H9 (cell line): ENCODE results near the gene CORO2B. TPM values are rescaled to one million over a fixed set of nuclear protein-coding genes. Genes with fewer than 3 reads are reported as not detected.

Experiments used
- DNase-seq: peaks from one replicate; pipeline ENCODE4 v3.0.0-alpha.2; 2017
- H2AFZ ChIP-seq: one replicate; pipeline ENCODE4 v1.6.1; 2013; ENCODE audit warnings: mild to moderate bottlenecking, low read length, control low read depth, moderate library complexity
- H2AK5ac ChIP-seq: 2 replicates; pipeline ENCODE4 v1.6.1; 2013; ENCODE audit warnings: low read length, control low read depth, mixed read lengths; ENCODE audit not compliant: insufficient read length
- H2BK120ac ChIP-seq: one replicate; pipeline ENCODE4 v1.6.1; 2013; ENCODE audit warnings: low read depth, mild to moderate bottlenecking, low read length, control low read depth, inconsistent platforms; ENCODE audit not compliant: poor library complexity, severe bottlenecking
- H2BK12ac ChIP-seq: 2 replicates; pipeline ENCODE4 v1.6.1; 2013; ENCODE audit warnings: low read length, control low read depth, mixed read lengths, low read depth; ENCODE audit not compliant: insufficient read length
- H2BK15ac ChIP-seq: 2 replicates; pipeline ENCODE4 v1.6.1; 2013; ENCODE audit warnings: low read depth, low read length, control low read depth
- H2BK20ac ChIP-seq: one replicate; pipeline ENCODE4 v1.6.1; 2013; ENCODE audit warnings: low read depth, mild to moderate bottlenecking, low read length, control low read depth, inconsistent platforms; ENCODE audit not compliant: poor library complexity, severe bottlenecking
- H2BK5ac ChIP-seq: 2 replicates; pipeline ENCODE4 v1.6.1; 2013; ENCODE audit warnings: low read length, control low read depth, mixed read lengths; ENCODE audit not compliant: insufficient read length
- H3K14ac ChIP-seq: 2 replicates; pipeline ENCODE4 v1.6.1; 2013; ENCODE audit warnings: low read length, control low read depth; ENCODE audit not compliant: insufficient read depth
- H3K18ac ChIP-seq: 2 replicates; pipeline ENCODE4 v1.6.1; 2013; ENCODE audit warnings: low read depth, mild to moderate bottlenecking, mixed read lengths, low read length, control low read depth; ENCODE audit not compliant: insufficient read length
- H3K23ac ChIP-seq: 2 replicates; pipeline ENCODE4 v1.6.1; 2013; ENCODE audit warnings: low read length, control low read depth, mixed read lengths, low read depth; ENCODE audit not compliant: insufficient read length
- H3K23me2 ChIP-seq: 2 replicates; pipeline ENCODE4 v1.6.1; 2013; ENCODE audit warnings: low read depth, mild to moderate bottlenecking, mixed read lengths, low read length, control low read depth; ENCODE audit not compliant: insufficient read length, poor library complexity, severe bottlenecking
- H3K27ac ChIP-seq: 2 replicates; pipeline ENCODE4 v1.5.1; 2013; ENCODE audit warnings: low read length, control low read depth, mixed read lengths, low read depth; ENCODE audit not compliant: insufficient read length
- H3K27me3 ChIP-seq: 2 replicates; pipeline ENCODE4 v1.6.1; 2013; ENCODE audit warnings: low read length, control low read depth, inconsistent platforms; ENCODE audit not compliant: insufficient read depth
- H3K4ac ChIP-seq: 2 replicates; pipeline ENCODE4 v1.6.1; 2013; ENCODE audit warnings: low read depth, mild to moderate bottlenecking, control low read depth, inconsistent platforms, low read length, moderate library complexity
- H3K4me1 ChIP-seq: 2 replicates; pipeline ENCODE4 v1.6.1; 2013; ENCODE audit warnings: low read length, control low read depth, inconsistent platforms; ENCODE audit not compliant: insufficient read depth
- H3K4me2 ChIP-seq: 2 replicates; pipeline ENCODE4 v1.6.1; 2013; ENCODE audit warnings: low read length, control low read depth, mixed read lengths; ENCODE audit not compliant: insufficient read length, insufficient read depth
- H3K56ac ChIP-seq: 2 replicates; pipeline ENCODE4 v1.6.1; 2013; ENCODE audit warnings: low read depth, mild to moderate bottlenecking, mixed read lengths, low read length, control low read depth; ENCODE audit not compliant: insufficient read length
- H3K79me1 ChIP-seq: 2 replicates; pipeline ENCODE4 v1.6.1; 2013; ENCODE audit warnings: low read depth, mild to moderate bottlenecking, moderate library complexity, low read length, control low read depth, inconsistent platforms; ENCODE audit not compliant: insufficient read depth, poor library complexity, severe bottlenecking
- H3K79me2 ChIP-seq: 2 replicates; pipeline ENCODE4 v1.6.1; 2013; ENCODE audit warnings: low read length, control low read depth, inconsistent platforms; ENCODE audit not compliant: insufficient read depth
- H3K9ac ChIP-seq: 2 replicates; pipeline ENCODE4 v1.6.1; 2013; ENCODE audit warnings: low read length, control low read depth, mixed read lengths; ENCODE audit not compliant: insufficient read length; ENCODE audit errors: extremely low read depth
- H3K9me3 ChIP-seq: one replicate; pipeline ENCODE4 v1.6.1; 2013; ENCODE audit warnings: low read depth, low read length, inconsistent platforms; ENCODE audit not compliant: control insufficient read depth
- H3T11ph ChIP-seq: one replicate; pipeline ENCODE4 v1.6.1; 2013; ENCODE audit warnings: mild to moderate bottlenecking, low read length, control low read depth, inconsistent platforms
- H4K20me1 ChIP-seq: one replicate; pipeline ENCODE4 v1.6.1; 2013; ENCODE audit not compliant: control insufficient read depth, insufficient read length, insufficient read depth
- H4K5ac ChIP-seq: 2 replicates; pipeline ENCODE4 v1.6.1; 2013; ENCODE audit warnings: low read depth, mild to moderate bottlenecking, mixed read lengths, low read length, control low read depth; ENCODE audit not compliant: insufficient read length
- H4K8ac ChIP-seq: replicated peaks from 2 replicates; pipeline ENCODE4 v1.6.1; 2013; ENCODE audit warnings: low read length, control low read depth, mixed read lengths, low read depth; ENCODE audit not compliant: insufficient read length
- H4K91ac ChIP-seq: 2 replicates; pipeline ENCODE4 v1.6.1; 2013; ENCODE audit warnings: low read depth, mild to moderate bottlenecking, moderate library complexity, mixed read lengths, low read length, control low read depth; ENCODE audit not compliant: insufficient read length
- H3K27ac Mint-ChIP-seq, 3 experiments: 2 replicates in 2 of 3; 3 replicates in 1 of 3; pipeline ENCODE4 v1.8.0; 2020 to 2021; ENCODE audit warnings: mixed read lengths in 3 of 3, mild to moderate bottlenecking in 1 of 3, moderate library complexity in 1 of 3
- H3K27me3 Mint-ChIP-seq: 2 replicates; pipeline ENCODE4 v1.8.0; 2021; ENCODE audit warnings: low read depth, mild to moderate bottlenecking, moderate library complexity, mixed read lengths
- H3K36me3 Mint-ChIP-seq, 3 experiments: 2 replicates in 2 of 3; 3 replicates in 1 of 3; pipeline ENCODE4 v1.8.0; 2020 to 2021; ENCODE audit warnings: low read depth in 3 of 3, mixed read lengths in 3 of 3; ENCODE audit not compliant: insufficient read depth in 1 of 3
- H3K4me1 Mint-ChIP-seq, 2 experiments: 2 replicates each; pipeline ENCODE4 v1.8.0; 2020; ENCODE audit warnings: mixed read lengths in 2 of 2
- H3K4me3 Mint-ChIP-seq, 2 experiments: 2 replicates in 1 of 2; 3 replicates in 1 of 2; pipeline ENCODE4 v1.8.0; 2020 to 2021; ENCODE audit warnings: mild to moderate bottlenecking in 2 of 2, mixed read lengths in 2 of 2, moderate library complexity in 1 of 2
- H3K9me3 Mint-ChIP-seq, 2 experiments: 2 replicates in 1 of 2; 3 replicates in 1 of 2; pipeline ENCODE4 v1.8.0; 2020; ENCODE audit warnings: mild to moderate bottlenecking in 2 of 2, mixed read lengths in 2 of 2, moderate library complexity in 1 of 2
- CTCF ChIP-seq: fragments of 200-600 bp; sonication (generic); conservative IDR thresholded peaks from 3 replicates; pipeline ENCODE4 v1.8.0; 2021; ENCODE audit warnings: antibody characterized with exemption, mild to moderate bottlenecking
- WGBS: extraction: QIAGEN DNeasy Blood & Tissue Kit; methylation state at CpG from one replicate; pipeline ENCODE4 v1.1.7; 2013; ENCODE audit warnings: missing lambda C conversion rate, low lambda C conversion rate, mixed read lengths; ENCODE audit not compliant: insufficient read length; ENCODE audit errors: extremely low coverage; 5-methylcytosine and 5-hydroxymethylcytosine counted together
- total RNA-seq: library from RNA; stranded (reverse); gene quantifications from 2 replicates; pipeline ENCODE4 v1.2.1, GENCODE V29; 2021

CORO2B gene
- total RNA-seq, 1 experiment from 2014 or later, result 3.1 TPM

- Mint-ChIP-seq H3K4me3 (no peak overlapping the region), H3K4me1 (peaks cover 15 to 41% of the 10 kb centered on the region in 2 experiments), H3K9me3 (no peaks in the 10 kb centered on the region; a peak in 1 of 5 replicates), H3K27me3 (peaks cover 4% of the 10 kb centered on the region), H3K27ac (no peak overlapping the region), H3K36me3 (no peaks in the 10 kb centered on the region; a peak in 1 of 7 replicates)
- Histone ChIP-seq H2BK5ac (no peak overlapping the region), H2AK5ac (no peak overlapping the region), H2BK12ac (no peak overlapping the region), H2BK15ac (no peak overlapping the region), H2BK20ac (no peak overlapping the region), H3K79me2 (no peaks in the 10 kb centered on the region), H3K27ac (no peak overlapping the region), H2BK120ac (no peak overlapping the region), H3K9me3 (no peaks in the 10 kb centered on the region), H3K56ac (no peak overlapping the region), H3K27me3 (no peaks in the 10 kb centered on the region), H4K20me1 (no peaks in the 10 kb centered on the region), H4K91ac (no peak overlapping the region), H3K18ac (no peak overlapping the region), H3K9ac (no peak overlapping the region), H3K4me2 (no peak overlapping the region), H4K8ac (no peak overlapping the region), H2AFZ (no peak overlapping the region), H3K14ac (no peak overlapping the region), H3K4me1 (no peaks in the 10 kb centered on the region; the same call in 1 of the 2 replicates), H3T11ph (no peak overlapping the region), H4K5ac (no peak overlapping the region), H3K23me2 (no peaks in the 10 kb centered on the region), H3K79me1 (no peaks in the 10 kb centered on the region), H3K4ac (no peak overlapping the region), H3K23ac (no peak overlapping the region)
- no peak for DNase-seq
- no peak for TF ChIP-seq CTCF
- no CpG with 5 or more reads among the region's 6 CpGs for WGBS
These were observed 123.1 kb downstream of the CORO2B start for GRCh38 chr15:68701886-68702285.
